DOHH2 (cell line): ENCODE data around the gene KIR3DL2.

Experiments used
- EZH2phosphoT487 ChIP-seq: fragments of 200-600 bp; sonication (generic); IDR thresholded peaks from 2 replicates; pipeline ENCODE4 v1.6.1; 2017; ENCODE audit warnings: borderline replicate concordance, mild to moderate bottlenecking, antibody characterized with exemption, low read length, moderate library complexity, mixed read lengths
- TF ChIP-seq, protein P1 (sequence below): fragments of 200-600 bp; sonication (generic); IDR thresholded peaks from one replicate; pipeline ENCODE4 v1.5.1; 2014; ENCODE audit warnings: antibody characterized with exemption, mild to moderate bottlenecking, low read depth, low read length; ENCODE audit not compliant: poor library complexity, severe bottlenecking

GRCh38 chr19:54905803-54906511 is 55.7 kb downstream of the KIR3DL2 start, which contains the start of gene NCR1:
- TF ChIP-seq, protein P1, sequence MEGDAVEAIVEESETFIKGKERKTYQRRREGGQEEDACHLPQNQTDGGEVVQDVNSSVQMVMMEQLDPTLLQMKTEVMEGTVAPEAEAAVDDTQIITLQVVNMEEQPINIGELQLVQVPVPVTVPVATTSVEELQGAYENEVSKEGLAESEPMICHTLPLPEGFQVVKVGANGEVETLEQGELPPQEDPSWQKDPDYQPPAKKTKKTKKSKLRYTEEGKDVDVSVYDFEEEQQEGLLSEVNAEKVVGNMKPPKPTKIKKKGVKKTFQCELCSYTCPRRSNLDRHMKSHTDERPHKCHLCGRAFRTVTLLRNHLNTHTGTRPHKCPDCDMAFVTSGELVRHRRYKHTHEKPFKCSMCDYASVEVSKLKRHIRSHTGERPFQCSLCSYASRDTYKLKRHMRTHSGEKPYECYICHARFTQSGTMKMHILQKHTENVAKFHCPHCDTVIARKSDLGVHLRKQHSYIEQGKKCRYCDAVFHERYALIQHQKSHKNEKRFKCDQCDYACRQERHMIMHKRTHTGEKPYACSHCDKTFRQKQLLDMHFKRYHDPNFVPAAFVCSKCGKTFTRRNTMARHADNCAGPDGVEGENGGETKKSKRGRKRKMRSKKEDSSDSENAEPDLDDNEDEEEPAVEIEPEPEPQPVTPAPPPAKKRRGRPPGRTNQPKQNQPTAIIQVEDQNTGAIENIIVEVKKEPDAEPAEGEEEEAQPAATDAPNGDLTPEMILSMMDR: no peak
- TF ChIP-seq EZH2phosphoT487: no peak
